GM21786 (cell line): ENCODE data around the gene PSENEN.
"Not testable (repeated sequence)": the region's sequence is repeated elsewhere in the genome, so short reads cannot be mapped to it uniquely, and the experiment has no call there.

Experiments
- ATAC-seq: cut with Tn5 transposase; IDR thresholded peaks from one replicate; pipeline ENCODE4 v1.9.1; 2021; ENCODE audit not compliant: unreplicated experiment

PSENEN gene

DNA sequence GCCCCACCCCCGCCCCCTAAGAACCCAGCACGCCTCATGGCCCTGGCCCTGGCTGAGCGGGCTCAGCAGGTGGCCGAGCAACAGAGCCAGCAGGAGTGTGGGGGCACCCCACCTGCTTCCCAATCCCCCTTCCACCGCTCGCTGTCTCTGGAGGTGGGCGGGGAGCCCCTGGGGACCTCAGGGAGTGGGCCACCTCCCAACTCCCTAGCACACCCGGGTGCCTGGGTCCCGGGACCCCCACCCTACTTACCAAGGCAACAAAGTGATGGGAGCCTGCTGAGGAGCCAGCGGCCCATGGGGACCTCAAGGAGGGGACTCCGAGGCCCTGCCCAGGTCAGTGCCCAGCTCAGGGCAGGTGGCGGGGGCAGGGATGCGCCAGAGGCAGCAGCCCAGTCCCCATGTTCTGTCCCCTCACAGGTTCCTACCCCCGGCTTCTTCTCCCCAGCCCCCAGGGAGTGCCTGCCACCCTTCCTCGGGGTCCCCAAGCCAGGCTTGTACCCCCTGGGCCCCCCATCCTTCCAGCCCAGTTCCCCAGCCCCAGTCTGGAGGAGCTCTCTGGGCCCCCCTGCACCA is 41.9 kb downstream of the PSENEN start:
- no peak for ATAC-seq

DNA sequence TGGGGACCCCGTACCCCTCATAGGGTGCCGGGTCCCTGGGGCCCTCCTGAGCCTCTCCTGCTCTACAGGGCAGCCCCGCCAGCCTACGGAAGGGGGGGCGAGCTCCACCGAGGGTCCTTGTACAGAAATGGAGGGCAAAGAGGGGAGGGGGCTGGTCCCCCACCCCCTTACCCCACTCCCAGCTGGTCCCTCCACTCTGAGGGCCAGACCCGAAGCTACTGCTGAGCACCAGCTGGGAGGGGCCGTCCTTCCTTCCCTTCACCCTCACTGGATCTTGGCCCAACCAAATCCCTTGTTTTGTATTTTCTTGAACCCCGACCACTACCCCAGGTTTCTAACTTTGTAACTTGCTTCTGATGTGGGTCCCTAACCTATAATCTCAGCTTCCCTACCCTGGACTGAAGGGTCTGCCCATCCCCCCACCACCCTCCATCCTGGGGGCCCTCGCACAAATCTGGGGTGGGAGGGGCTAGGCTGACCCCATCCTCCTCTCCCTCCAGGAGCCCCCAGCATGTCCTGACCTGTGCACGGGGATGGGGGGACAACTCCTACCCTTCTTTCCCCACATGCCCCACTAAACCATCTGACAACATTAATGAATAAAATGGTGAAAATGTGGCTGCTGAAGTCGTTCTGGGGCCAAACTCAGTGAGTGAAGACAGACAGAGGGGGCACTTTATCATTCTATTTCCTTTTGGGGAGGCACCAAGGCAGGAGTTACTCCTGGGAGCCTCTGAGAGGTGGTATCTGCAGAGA is 42.9 kb downstream of the PSENEN start:
- no peak for ATAC-seq

DNA sequence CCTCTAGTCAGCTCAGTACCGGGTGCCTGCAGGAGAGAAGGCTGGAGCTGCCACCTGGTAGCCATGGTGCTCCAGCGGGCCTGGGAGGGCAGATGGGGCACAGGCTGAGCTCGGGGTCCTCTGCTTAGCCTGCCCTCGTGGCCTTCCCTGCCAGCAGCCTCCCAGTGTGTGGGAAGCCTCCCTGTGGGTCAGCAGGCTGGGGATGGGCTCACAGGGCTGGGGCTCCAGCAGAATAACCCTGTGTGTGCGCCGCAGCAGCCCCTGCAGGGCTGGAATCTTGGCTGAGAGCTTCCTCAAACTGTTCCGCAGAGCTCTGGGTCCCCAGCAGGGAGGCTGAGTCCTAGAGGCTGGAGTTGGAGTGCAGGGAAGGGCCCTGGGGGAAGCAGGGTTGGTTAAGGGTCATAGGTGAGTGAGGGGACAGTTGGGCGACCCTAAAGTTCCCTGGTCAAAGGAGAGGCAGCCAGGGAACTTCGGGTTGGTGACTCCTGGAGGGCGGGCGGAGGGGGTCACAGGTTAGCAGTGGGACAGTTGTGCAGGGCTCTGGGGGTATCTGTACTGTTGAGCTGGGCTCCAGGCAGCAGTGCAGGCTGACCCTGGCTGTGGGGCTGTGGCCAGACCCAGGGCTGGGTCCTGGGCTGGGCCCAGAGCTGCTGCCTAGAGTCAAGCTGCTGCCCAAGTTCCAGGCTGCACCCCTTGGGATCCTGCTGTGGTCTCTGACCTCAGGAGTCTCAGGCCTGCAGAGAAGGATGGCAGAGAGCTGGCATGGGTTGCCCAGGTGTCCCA is 43.9 kb downstream of the PSENEN start:
- ATAC-seq, result no peak

DNA sequence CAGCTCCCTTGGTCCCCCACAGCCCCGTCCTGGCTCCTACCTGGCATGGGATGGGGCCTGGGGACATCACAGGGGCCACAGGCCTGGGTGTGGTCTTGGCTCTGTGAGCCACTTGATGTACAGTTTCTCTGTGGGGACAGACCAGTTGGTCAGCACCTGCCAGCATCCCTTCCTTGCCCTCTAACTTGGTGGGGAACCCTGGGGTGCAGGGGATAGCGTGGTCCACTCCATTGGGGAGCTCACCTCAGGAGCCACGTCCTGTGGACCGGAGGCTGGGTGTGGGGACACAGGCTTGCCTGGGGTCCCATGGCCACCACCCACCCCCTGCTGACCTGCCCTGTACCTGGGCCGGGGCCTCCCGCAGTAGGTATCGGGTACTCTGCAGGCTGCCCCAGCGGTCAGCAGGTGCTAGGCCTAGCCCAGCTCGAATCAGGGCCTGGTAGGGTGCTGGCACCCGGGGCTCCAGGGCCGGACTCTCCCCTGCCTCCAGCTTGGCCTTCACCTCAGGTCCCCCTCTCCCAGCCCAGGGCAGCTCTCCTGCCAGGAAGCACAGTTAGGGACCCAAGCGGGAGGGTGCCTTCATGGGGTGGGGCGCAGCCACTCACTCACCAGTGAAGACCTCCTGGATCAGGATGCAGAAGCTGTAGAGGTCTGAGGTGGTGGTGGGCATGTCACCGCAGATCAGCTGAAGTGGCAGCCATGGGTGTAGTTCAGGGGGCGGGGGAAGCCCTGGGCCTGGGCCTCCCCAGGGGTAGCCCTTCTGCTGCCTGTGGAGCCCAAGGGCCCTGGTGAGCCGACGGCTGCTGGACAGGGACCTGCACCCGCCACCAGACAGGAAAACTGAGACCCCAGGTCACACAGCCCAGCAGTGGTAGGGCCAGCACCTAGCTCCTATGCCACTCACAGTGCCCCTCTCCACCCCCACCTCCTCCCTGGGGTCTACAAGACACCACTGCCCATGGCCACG is 44.8 kb downstream of the PSENEN start:
- ATAC-seq, result no peak

DNA sequence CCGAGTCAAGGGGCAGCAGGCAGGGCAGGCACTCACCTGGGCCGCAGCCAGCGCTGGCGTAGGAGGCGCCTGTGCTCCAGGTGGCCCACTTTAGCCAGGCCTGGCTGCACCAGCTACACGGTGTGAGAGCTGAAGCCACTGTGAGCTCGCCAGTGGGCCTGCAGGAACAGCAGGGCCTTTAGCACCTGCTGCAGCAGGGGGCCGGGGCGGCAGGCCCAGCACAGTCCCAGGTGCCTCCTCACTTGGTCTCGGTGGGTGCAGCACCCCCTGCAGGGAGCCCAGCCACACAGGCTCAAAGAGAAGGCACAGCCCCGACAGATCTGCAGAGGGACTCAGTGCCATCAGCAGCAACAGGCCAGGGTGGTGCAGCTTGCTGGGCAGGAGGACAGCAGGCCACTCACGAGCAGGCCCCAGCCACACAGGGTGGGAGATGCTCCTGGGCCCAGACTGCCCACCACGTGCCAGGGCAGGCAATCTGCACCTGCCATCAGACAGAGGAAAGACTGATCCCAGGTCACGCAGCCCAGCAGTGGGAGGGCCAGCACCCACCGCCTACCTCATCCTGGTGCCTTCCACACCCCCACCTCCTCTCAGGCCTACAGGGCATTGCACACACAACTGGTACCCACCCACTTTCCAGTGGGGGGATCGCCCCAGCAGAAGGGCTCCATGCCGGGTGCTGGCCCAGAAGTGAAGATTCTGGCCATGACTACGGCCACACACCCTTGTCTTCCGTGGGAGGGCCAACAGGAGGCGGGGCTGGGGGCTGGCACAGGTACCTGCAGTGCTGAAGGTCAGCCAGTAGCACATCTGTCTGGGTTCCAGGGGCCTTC is 45.7 kb downstream of the PSENEN start:
- ATAC-seq, result no peak

DNA sequence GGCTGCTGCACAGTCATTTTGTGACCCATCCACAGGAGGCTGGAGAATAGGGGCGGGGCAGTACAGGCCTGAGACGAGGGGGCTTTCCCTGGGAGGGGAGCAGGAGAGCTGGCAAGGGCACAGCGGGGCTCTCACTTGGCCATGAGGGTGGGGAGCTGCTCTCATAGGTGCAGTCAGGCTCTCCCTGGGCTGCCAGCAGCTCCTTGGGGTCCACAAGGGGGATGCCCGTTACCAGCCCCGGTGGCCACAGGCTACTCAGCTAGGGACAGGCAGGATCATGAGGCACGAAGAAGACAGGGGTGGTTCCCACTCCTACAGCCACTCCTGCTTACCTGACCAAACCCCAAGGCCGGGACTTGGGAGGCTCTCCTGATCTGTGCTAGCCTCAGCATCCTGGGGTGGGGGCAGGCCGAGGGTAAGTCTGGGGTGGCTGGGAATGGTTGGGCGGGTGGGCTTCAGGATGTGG is 46.4 kb downstream of the PSENEN start:
- ATAC-seq, result no peak

DNA sequence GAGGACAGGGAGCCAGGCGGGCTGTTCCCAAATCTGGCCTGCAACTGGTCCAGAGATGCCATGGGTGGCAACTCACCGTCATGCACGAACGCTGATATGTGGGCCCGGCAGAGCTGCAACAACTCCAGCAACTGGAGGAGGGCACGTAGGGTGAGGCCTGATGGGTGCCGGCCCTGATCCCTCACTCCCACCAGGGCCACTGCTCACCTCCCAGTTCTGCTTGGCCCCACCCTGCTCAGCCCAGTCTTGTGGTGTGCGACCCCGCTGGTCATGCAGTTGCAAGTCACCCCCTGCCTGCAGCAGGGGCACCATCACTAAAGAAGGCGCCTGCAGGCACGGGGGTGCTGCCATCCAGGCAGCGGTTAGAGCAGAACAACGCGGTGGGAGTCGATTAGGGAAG is 46.9 kb downstream of the PSENEN start:
- ATAC-seq, result no peak

DNA sequence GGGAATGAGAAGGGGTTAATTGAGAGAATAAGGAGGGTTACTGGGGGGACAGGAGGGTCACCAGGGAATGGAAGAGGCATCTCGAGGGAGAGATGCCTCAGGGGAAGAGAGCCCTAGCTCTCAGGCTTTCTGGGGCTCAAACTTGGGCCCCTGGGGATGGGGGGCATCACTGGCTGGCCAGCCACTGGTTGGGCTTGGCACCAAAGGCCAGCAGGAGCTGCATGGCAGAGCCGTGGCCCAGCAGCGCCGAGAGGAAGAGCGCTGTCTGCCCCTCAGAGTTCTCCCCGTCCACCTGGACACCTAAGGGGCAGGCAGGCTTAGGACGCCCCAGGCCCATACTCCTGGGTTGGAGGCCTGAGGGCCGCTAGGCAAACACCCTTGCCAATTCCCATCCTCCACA is 47.4 kb downstream of the PSENEN start:
- no peak for ATAC-seq

DNA sequence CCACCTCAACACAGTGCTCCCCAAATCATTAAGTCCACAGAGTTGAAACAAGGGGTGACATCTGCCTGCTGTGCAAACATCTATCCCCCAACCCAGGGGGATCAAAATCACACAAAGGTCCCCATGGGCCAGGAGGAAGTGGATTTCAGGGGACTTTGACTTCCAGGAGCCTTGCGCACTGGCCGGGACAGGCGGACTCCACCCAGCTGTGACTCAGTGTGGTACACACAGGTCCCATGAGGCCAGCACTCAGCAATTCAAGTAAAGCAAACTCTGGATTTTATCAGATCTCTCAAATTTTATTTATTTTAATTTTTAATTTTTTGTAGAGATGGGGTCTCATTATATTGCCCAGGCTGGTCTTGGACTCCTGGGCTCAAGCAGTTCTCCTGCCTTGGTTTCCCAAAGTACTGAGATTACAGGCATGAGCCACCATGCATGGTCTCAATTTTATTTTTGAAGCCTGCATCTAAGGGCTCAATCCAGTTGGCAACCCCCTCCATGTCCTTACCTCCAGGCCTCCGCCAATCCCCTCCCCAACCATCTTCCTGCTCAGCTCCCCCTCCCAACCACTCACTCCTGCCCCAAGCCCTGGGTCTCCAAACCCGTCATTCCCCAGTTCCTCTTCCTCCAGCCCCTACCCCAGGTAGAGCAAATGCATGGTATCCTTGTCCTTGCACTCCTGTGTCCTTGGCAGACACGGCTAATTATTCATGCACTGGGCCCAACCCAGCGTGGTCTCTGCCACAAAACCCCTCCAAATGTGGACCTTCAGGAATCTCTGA is 48.1 kb downstream of the PSENEN start:
- ATAC-seq, result no peak

DNA sequence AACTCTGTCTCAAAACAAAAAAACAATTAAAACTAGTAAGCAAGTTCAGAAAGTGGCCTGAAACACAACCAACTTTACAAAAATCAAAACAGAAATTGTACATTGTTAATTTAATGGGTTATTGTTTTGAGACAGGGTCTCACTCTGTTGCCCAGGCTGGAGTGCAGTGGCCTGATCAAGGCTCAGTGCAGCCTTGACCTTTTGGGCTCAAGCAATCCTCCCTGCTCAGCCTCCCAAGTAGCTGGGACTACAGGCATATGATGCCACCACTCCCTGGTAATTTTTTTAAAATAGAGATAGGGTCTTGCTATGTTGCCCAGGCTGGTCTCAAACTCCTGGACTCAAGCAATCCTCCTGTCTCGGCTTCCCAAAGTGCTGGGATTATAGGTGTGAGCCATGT is 50.1 kb downstream of the PSENEN start:
- ATAC-seq, result not testable (repeated sequence)
